HepG2 (cell line): ENCODE results near the gene CUL9. TPM values are rescaled to one million over a fixed set of nuclear protein-coding genes. Genes with fewer than 3 reads are reported as not detected.
A peak's percentile ranks its signal among the peaks of the same experiment; 100 is the strongest.

ENCODE experiments used
- ADNP ChIP-seq: sonication (generic); formaldehyde crosslinking; IDR thresholded peaks from 2 replicates; pipeline ENCODE4 v1.4.0; 2020; ENCODE audit warnings: missing genetic modification reagents
- CBX1 ChIP-seq: IDR thresholded peaks from one replicate; pipeline ENCODE4 v1.6.1; 2016; ENCODE audit warnings: antibody characterized with exemption, low read depth
- CCDC6 ChIP-seq: sonication (generic); formaldehyde crosslinking; IDR thresholded peaks from 2 replicates; pipeline ENCODE4 v1.8.1; 2022; ENCODE audit warnings: mild to moderate bottlenecking, missing genetic modification reagents, moderate library complexity
- CHD4 ChIP-seq: fragments of 200-600 bp; sonication (generic); IDR thresholded peaks from 2 replicates; pipeline ENCODE4 v1.7.0; 2017; ENCODE audit warnings: mild to moderate bottlenecking, low read length, borderline replicate concordance
- ELK4 ChIP-seq: sonication (generic); formaldehyde crosslinking; IDR thresholded peaks from 2 replicates; pipeline ENCODE4 v1.9.0; 2021; ENCODE audit warnings: missing genetic modification reagents, borderline replicate concordance
- FOXA3 ChIP-seq: IDR thresholded peaks from 2 replicates; pipeline ENCODE4 v1.6.1; 2016; ENCODE audit warnings: missing genetic modification reagents, missing compliant biosample characterization
- GABPB1 ChIP-seq: IDR thresholded peaks from 2 replicates; pipeline ENCODE4 v1.6.1; 2016; ENCODE audit warnings: mild to moderate bottlenecking, missing genetic modification reagents, moderate library complexity, missing compliant biosample characterization
- GTF2F1 ChIP-seq: fragments of 150-350 bp; IDR thresholded peaks from 2 replicates; pipeline ENCODE4 v1.6.1; 2014; ENCODE audit warnings: low read length
- KAT8 ChIP-seq: IDR thresholded peaks from 2 replicates; pipeline ENCODE4 v1.6.1; 2016; ENCODE audit warnings: missing genetic modification reagents, missing compliant biosample characterization
- PHF8 ChIP-seq: sonication (generic); formaldehyde crosslinking; IDR thresholded peaks from 2 replicates; pipeline ENCODE4 v1.5.0; 2020; ENCODE audit warnings: missing genetic modification reagents
- SALL2 ChIP-seq: sonication (generic); formaldehyde crosslinking; IDR thresholded peaks from 2 replicates; pipeline ENCODE4 v1.8.1; 2023; ENCODE audit warnings: mild to moderate bottlenecking, missing genetic modification reagents, inconsistent platforms
- SAP130 ChIP-seq: IDR thresholded peaks from 2 replicates; pipeline ENCODE4 v1.6.1; 2016; ENCODE audit warnings: low read depth
- SIX1 ChIP-seq: sonication (generic); formaldehyde crosslinking; IDR thresholded peaks from 2 replicates; pipeline ENCODE4 v1.4.0; 2020; ENCODE audit warnings: missing genetic modification reagents, borderline replicate concordance
- SOX13 ChIP-seq, 3 experiments: fragments of 450-650 bp in 1 of 3; sonication (generic) in 1 of 3; formaldehyde crosslinking in 1 of 3; IDR thresholded peaks in 2 of 3; conservative IDR thresholded peaks in 1 of 3; 2 replicates each; pipeline versions ENCODE4 v1.5.0 to v1.6.1; 2016 to 2020; ENCODE audit warnings: antibody characterized with exemption in 1 of 3, mild to moderate bottlenecking in 1 of 3, missing compliant biosample characterization in 1 of 3, missing genetic modification reagents in 1 of 3, moderate library complexity in 1 of 3
- SRSF1 ChIP-seq: fragments of 200-400 bp; formaldehyde crosslinking; optimal IDR thresholded peaks from 2 replicates; pipeline ENCODE3; 2017; ENCODE audit warnings: mild to moderate bottlenecking, low read depth, low read length, moderate library complexity
- THAP11 ChIP-seq: IDR thresholded peaks from 2 replicates; pipeline ENCODE4 v1.6.1; 2016; ENCODE audit warnings: missing biosample characterization, missing genetic modification reagents
- ZGPAT ChIP-seq: IDR thresholded peaks from 2 replicates; pipeline ENCODE4 v1.6.1; 2016; ENCODE audit warnings: mild to moderate bottlenecking
- ZHX2 ChIP-seq, 2 experiments: sonication (generic) in 1 of 2; formaldehyde crosslinking in 1 of 2; IDR thresholded peaks; 2 replicates each; pipeline versions ENCODE4 v1.6.1 to v1.9.0; 2014 to 2022; ENCODE audit warnings: antibody characterized with exemption in 1 of 2, borderline replicate concordance in 1 of 2, inconsistent platforms in 1 of 2, low read depth in 1 of 2, missing genetic modification reagents in 1 of 2
- ZNF292 ChIP-seq: sonication (generic); formaldehyde crosslinking; IDR thresholded peaks from 2 replicates; pipeline ENCODE4 v1.8.1; 2022; ENCODE audit warnings: mild to moderate bottlenecking, low read depth, missing genetic modification reagents, borderline replicate concordance
- ZNF724P ChIP-seq: sonication (generic); formaldehyde crosslinking; IDR thresholded peaks from 2 replicates; pipeline ENCODE4 v1.8.0; 2022; ENCODE audit warnings: missing genetic modification reagents, borderline replicate concordance
- polyA plus RNA-seq, 8 experiments: library from polyadenylated mRNA; depleted of rRNA in 3 of 8; stranded (reverse) in 7 of 8; unstranded in 1 of 8; fragments of >200 nt; fragmentation: Illumina TruSeq in 4 of 8; extraction: Trizol in 4 of 8; gene quantifications; 2 replicates each; pipeline versions ENCODE4 v1.2.1 to v1.2.3, GENCODE V29; 2011 to 2016; ENCODE audit warnings: low read depth in 4 of 8, missing spikeins in 1 of 8, mixed read lengths in 1 of 8; ENCODE audit not compliant: insufficient read depth in 1 of 8
- total RNA-seq, 5 experiments: library from RNA; depleted of rRNA; stranded (reverse); fragments of >200 nt; fragmentation: Illumina TruSeq; extraction: Trizol; gene quantifications; 2 replicates each; pipeline ENCODE4 v1.2.3, GENCODE V29; 2016; ENCODE audit warnings: low read depth in 1 of 5

Gene CUL9
- total and polyA plus RNA-seq, 2 of the 13 experiments (the other 11 are each of a cell fraction or from before 2014, with no cell fraction given) = 11.4 to 13.7 TPM

- peak; percentile 55; the same call in 1 of the 2 replicates for TF ChIP-seq GABPB1 (CRISPR knock-in tag)
- TF ChIP-seq PHF8 (CRISPR knock-in tag) = peak; percentile 74
- TF ChIP-seq ZGPAT (CRISPR knock-in tag) = peak; percentile 48; the same call in 1 of the 2 replicates
- TF ChIP-seq FOXA3 (CRISPR knock-in tag) = peak; percentile 41; the same call in 1 of the 2 replicates
- peak; percentile 85; the same call in 1 of the 2 replicates for TF ChIP-seq CHD4
- TF ChIP-seq ZHX2 (IDR thresholded peaks at IDR 0.05; ENCODE audit: low read depth) = no peak
- TF ChIP-seq ZHX2 (CRISPR knock-in tag; IDR thresholded peaks at IDR 0.05; ENCODE audit: borderline replicate concordance) = peak; percentile 92
- 0 out of 2 replicates have a peak, but pooled peaks have one; percentile 35 for TF ChIP-seq ELK4
- TF ChIP-seq SIX1 = 0 out of 2 replicates have a peak, but pooled peaks have one; percentile 12
- peak; percentile 27; the same call in 1 of the 2 replicates for TF ChIP-seq SOX13 (IDR thresholded peaks at IDR 0.05)
- no peak; a peak in 1 of 4 replicates for TF ChIP-seq SOX13 (CRISPR knock-in tag; conservative IDR thresholded peaks at IDR 0.05 in 1 of 2, IDR thresholded peaks at IDR 0.05 in 1 of 2)
- peak; percentile 45 for TF ChIP-seq GTF2F1
- no peak; the same call in 1 of the 2 replicates for TF ChIP-seq ZNF724P (CRISPR knock-in tag)
- TF ChIP-seq KAT8 (CRISPR knock-in tag) = no peak
- TF ChIP-seq ADNP (CRISPR knock-in tag) = peak; percentile 94; the same call in 1 of the 2 replicates
- TF ChIP-seq SRSF1 = peak; percentile 17
- peak; percentile 94 for TF ChIP-seq SALL2 (CRISPR knock-in tag)
- peak; percentile 84 for TF ChIP-seq CBX1
- no peak for TF ChIP-seq ZNF292
- no peak for TF ChIP-seq CCDC6 (CRISPR knock-in tag)
- TF ChIP-seq SAP130 (CRISPR knock-in tag) = peak; percentile 92
- TF ChIP-seq THAP11 (CRISPR knock-in tag) = peak; percentile 78
Measured at GRCh38 chr6:43170931-43171706, 10.9 kb upstream of the CUL9 start, which contains the start of gene SRF (continued).
